H9 (cell line): ENCODE data around the gene MEPE. TPM values are rescaled to one million over a fixed set of nuclear protein-coding genes. Genes with fewer than 3 reads are reported as not detected.

ENCODE experiments used
- DNase-seq: peaks from one replicate; pipeline ENCODE4 v3.0.0-alpha.2; 2017
- H2AFZ ChIP-seq: one replicate; pipeline ENCODE4 v1.6.1; 2013; ENCODE audit warnings: mild to moderate bottlenecking, low read length, control low read depth, moderate library complexity
- H2AK5ac ChIP-seq: 2 replicates; pipeline ENCODE4 v1.6.1; 2013; ENCODE audit warnings: low read length, control low read depth, mixed read lengths; ENCODE audit not compliant: insufficient read length
- H2BK120ac ChIP-seq: one replicate; pipeline ENCODE4 v1.6.1; 2013; ENCODE audit warnings: low read depth, mild to moderate bottlenecking, low read length, control low read depth, inconsistent platforms; ENCODE audit not compliant: poor library complexity, severe bottlenecking
- H2BK12ac ChIP-seq: 2 replicates; pipeline ENCODE4 v1.6.1; 2013; ENCODE audit warnings: low read length, control low read depth, mixed read lengths, low read depth; ENCODE audit not compliant: insufficient read length
- H2BK15ac ChIP-seq: 2 replicates; pipeline ENCODE4 v1.6.1; 2013; ENCODE audit warnings: low read depth, low read length, control low read depth
- H2BK20ac ChIP-seq: one replicate; pipeline ENCODE4 v1.6.1; 2013; ENCODE audit warnings: low read depth, mild to moderate bottlenecking, low read length, control low read depth, inconsistent platforms; ENCODE audit not compliant: poor library complexity, severe bottlenecking
- H2BK5ac ChIP-seq: 2 replicates; pipeline ENCODE4 v1.6.1; 2013; ENCODE audit warnings: low read length, control low read depth, mixed read lengths; ENCODE audit not compliant: insufficient read length
- H3K14ac ChIP-seq: 2 replicates; pipeline ENCODE4 v1.6.1; 2013; ENCODE audit warnings: low read length, control low read depth; ENCODE audit not compliant: insufficient read depth
- H3K18ac ChIP-seq: 2 replicates; pipeline ENCODE4 v1.6.1; 2013; ENCODE audit warnings: low read depth, mild to moderate bottlenecking, mixed read lengths, low read length, control low read depth; ENCODE audit not compliant: insufficient read length
- H3K23ac ChIP-seq: 2 replicates; pipeline ENCODE4 v1.6.1; 2013; ENCODE audit warnings: low read length, control low read depth, mixed read lengths, low read depth; ENCODE audit not compliant: insufficient read length
- H3K23me2 ChIP-seq: 2 replicates; pipeline ENCODE4 v1.6.1; 2013; ENCODE audit warnings: low read depth, mild to moderate bottlenecking, mixed read lengths, low read length, control low read depth; ENCODE audit not compliant: insufficient read length, poor library complexity, severe bottlenecking
- H3K27ac ChIP-seq: 2 replicates; pipeline ENCODE4 v1.5.1; 2013; ENCODE audit warnings: low read length, control low read depth, mixed read lengths, low read depth; ENCODE audit not compliant: insufficient read length
- H3K27me3 ChIP-seq: 2 replicates; pipeline ENCODE4 v1.6.1; 2013; ENCODE audit warnings: low read length, control low read depth, inconsistent platforms; ENCODE audit not compliant: insufficient read depth
- H3K4ac ChIP-seq: 2 replicates; pipeline ENCODE4 v1.6.1; 2013; ENCODE audit warnings: low read depth, mild to moderate bottlenecking, control low read depth, inconsistent platforms, low read length, moderate library complexity
- H3K4me1 ChIP-seq: 2 replicates; pipeline ENCODE4 v1.6.1; 2013; ENCODE audit warnings: low read length, control low read depth, inconsistent platforms; ENCODE audit not compliant: insufficient read depth
- H3K4me2 ChIP-seq: 2 replicates; pipeline ENCODE4 v1.6.1; 2013; ENCODE audit warnings: low read length, control low read depth, mixed read lengths; ENCODE audit not compliant: insufficient read length, insufficient read depth
- H3K56ac ChIP-seq: 2 replicates; pipeline ENCODE4 v1.6.1; 2013; ENCODE audit warnings: low read depth, mild to moderate bottlenecking, mixed read lengths, low read length, control low read depth; ENCODE audit not compliant: insufficient read length
- H3K79me1 ChIP-seq: 2 replicates; pipeline ENCODE4 v1.6.1; 2013; ENCODE audit warnings: low read depth, mild to moderate bottlenecking, moderate library complexity, low read length, control low read depth, inconsistent platforms; ENCODE audit not compliant: insufficient read depth, poor library complexity, severe bottlenecking
- H3K79me2 ChIP-seq: 2 replicates; pipeline ENCODE4 v1.6.1; 2013; ENCODE audit warnings: low read length, control low read depth, inconsistent platforms; ENCODE audit not compliant: insufficient read depth
- H3K9ac ChIP-seq: 2 replicates; pipeline ENCODE4 v1.6.1; 2013; ENCODE audit warnings: low read length, control low read depth, mixed read lengths; ENCODE audit not compliant: insufficient read length; ENCODE audit errors: extremely low read depth
- H3K9me3 ChIP-seq: one replicate; pipeline ENCODE4 v1.6.1; 2013; ENCODE audit warnings: low read depth, low read length, inconsistent platforms; ENCODE audit not compliant: control insufficient read depth
- H3T11ph ChIP-seq: one replicate; pipeline ENCODE4 v1.6.1; 2013; ENCODE audit warnings: mild to moderate bottlenecking, low read length, control low read depth, inconsistent platforms
- H4K20me1 ChIP-seq: one replicate; pipeline ENCODE4 v1.6.1; 2013; ENCODE audit not compliant: control insufficient read depth, insufficient read length, insufficient read depth
- H4K5ac ChIP-seq: 2 replicates; pipeline ENCODE4 v1.6.1; 2013; ENCODE audit warnings: low read depth, mild to moderate bottlenecking, mixed read lengths, low read length, control low read depth; ENCODE audit not compliant: insufficient read length
- H4K8ac ChIP-seq: replicated peaks from 2 replicates; pipeline ENCODE4 v1.6.1; 2013; ENCODE audit warnings: low read length, control low read depth, mixed read lengths, low read depth; ENCODE audit not compliant: insufficient read length
- H4K91ac ChIP-seq: 2 replicates; pipeline ENCODE4 v1.6.1; 2013; ENCODE audit warnings: low read depth, mild to moderate bottlenecking, moderate library complexity, mixed read lengths, low read length, control low read depth; ENCODE audit not compliant: insufficient read length
- H3K27ac Mint-ChIP-seq, 3 experiments: 2 replicates in 2 of 3; 3 replicates in 1 of 3; pipeline ENCODE4 v1.8.0; 2020 to 2021; ENCODE audit warnings: mixed read lengths in 3 of 3, mild to moderate bottlenecking in 1 of 3, moderate library complexity in 1 of 3
- H3K27me3 Mint-ChIP-seq: 2 replicates; pipeline ENCODE4 v1.8.0; 2021; ENCODE audit warnings: low read depth, mild to moderate bottlenecking, moderate library complexity, mixed read lengths
- H3K36me3 Mint-ChIP-seq, 3 experiments: 2 replicates in 2 of 3; 3 replicates in 1 of 3; pipeline ENCODE4 v1.8.0; 2020 to 2021; ENCODE audit warnings: low read depth in 3 of 3, mixed read lengths in 3 of 3; ENCODE audit not compliant: insufficient read depth in 1 of 3
- H3K4me1 Mint-ChIP-seq, 2 experiments: 2 replicates each; pipeline ENCODE4 v1.8.0; 2020; ENCODE audit warnings: mixed read lengths in 2 of 2
- H3K4me3 Mint-ChIP-seq, 2 experiments: 2 replicates in 1 of 2; 3 replicates in 1 of 2; pipeline ENCODE4 v1.8.0; 2020 to 2021; ENCODE audit warnings: mild to moderate bottlenecking in 2 of 2, mixed read lengths in 2 of 2, moderate library complexity in 1 of 2
- H3K9me3 Mint-ChIP-seq, 2 experiments: 2 replicates in 1 of 2; 3 replicates in 1 of 2; pipeline ENCODE4 v1.8.0; 2020; ENCODE audit warnings: mild to moderate bottlenecking in 2 of 2, mixed read lengths in 2 of 2, moderate library complexity in 1 of 2
- CTCF ChIP-seq: fragments of 200-600 bp; sonication (generic); conservative IDR thresholded peaks from 3 replicates; pipeline ENCODE4 v1.8.0; 2021; ENCODE audit warnings: antibody characterized with exemption, mild to moderate bottlenecking
- WGBS: extraction: QIAGEN DNeasy Blood & Tissue Kit; methylation state at CpG from one replicate; pipeline ENCODE4 v1.1.7; 2013; ENCODE audit warnings: missing lambda C conversion rate, low lambda C conversion rate, mixed read lengths; ENCODE audit not compliant: insufficient read length; ENCODE audit errors: extremely low coverage; 5-methylcytosine and 5-hydroxymethylcytosine counted together
- total RNA-seq: library from RNA; stranded (reverse); gene quantifications from 2 replicates; pipeline ENCODE4 v1.2.1, GENCODE V29; 2021

Gene MEPE
- total RNA-seq, 1 experiment from 2014 or later = not detected

- Histone ChIP-seq H2BK120ac (no peak overlapping the region), H3K9ac (no peak overlapping the region), H3K4me2 (no peak overlapping the region), H3K4me1 (no peaks in the 10 kb centered on the region), H2AK5ac (no peak overlapping the region), H3T11ph (no peak overlapping the region), H2AFZ (no peak overlapping the region), H3K14ac (no peak overlapping the region), H3K79me2 (no peaks in the 10 kb centered on the region), H2BK12ac (no peak overlapping the region), H3K9me3 (no peaks in the 10 kb centered on the region), H3K56ac (no peak overlapping the region), H3K4ac (no peak overlapping the region), H3K23me2 (no peaks in the 10 kb centered on the region), H2BK15ac (no peak overlapping the region), H3K18ac (no peak overlapping the region), H3K79me1 (no peaks in the 10 kb centered on the region), H2BK20ac (no peak overlapping the region), H3K27me3 (no peaks in the 10 kb centered on the region), H4K8ac (no peak overlapping the region), H3K27ac (no peak overlapping the region), H4K5ac (no peak overlapping the region), H4K91ac (no peak overlapping the region), H3K23ac (no peak overlapping the region), H2BK5ac (no peak overlapping the region), H4K20me1 (no peaks in the 10 kb centered on the region)
- Mint-ChIP-seq H3K4me3 (no peak overlapping the region), H3K36me3 (peaks cover 0 to 5% (median 0%) of the 10 kb centered on the region in 3 experiments; a peak in 1 of 7 replicates), H3K27ac (peak overlapping the region in 1 of 3 experiments; percentile 67; a peak in 3 of 7 replicates), H3K27me3 (no peaks in the 10 kb centered on the region), H3K4me1 (peaks cover 21 to 32% of the 10 kb centered on the region in 2 experiments), H3K9me3 (no peaks in the 10 kb centered on the region)
- DNase-seq = no peak
- peak; percentile 74 for TF ChIP-seq CTCF
- WGBS = 100% methylated on average over 1 of the region's 6 CpGs
Observed at GRCh38 chr4:87838205-87838604, 5.4 kb downstream of the MEPE start.
